Mononuclear cell (primary cell): Measurements from ENCODE around the gene FLNC. TPM values are rescaled to one million over a fixed set of nuclear protein-coding genes. Genes with fewer than 3 reads are reported as not detected.

Source experiments
- H3K27me3 ChIP-seq: 2 replicates; pipeline ENCODE4 v1.6.0; 2011; ENCODE audit warnings: low read length, control low read depth; ENCODE audit not compliant: insufficient read depth
- H3K4me1 ChIP-seq: 2 replicates; pipeline ENCODE4 v1.5.1; 2011; ENCODE audit warnings: mild to moderate bottlenecking, low read length, control low read depth; ENCODE audit not compliant: insufficient read depth
- H3K4me3 ChIP-seq: 2 replicates; pipeline ENCODE4 v1.5.1; 2011; ENCODE audit warnings: mild to moderate bottlenecking, low read length, moderate library complexity
- H3K9me3 ChIP-seq: 2 replicates; pipeline ENCODE4 v1.5.1; 2011; ENCODE audit warnings: low read depth, mild to moderate bottlenecking, control low read depth, low read length
- total RNA-seq: library from RNA; depleted of rRNA; stranded (reverse); fragments of >200 nt; gene quantifications from one replicate; pipeline ENCODE4 v1.2.3, GENCODE V29; 2012

FLNC gene, protein sequence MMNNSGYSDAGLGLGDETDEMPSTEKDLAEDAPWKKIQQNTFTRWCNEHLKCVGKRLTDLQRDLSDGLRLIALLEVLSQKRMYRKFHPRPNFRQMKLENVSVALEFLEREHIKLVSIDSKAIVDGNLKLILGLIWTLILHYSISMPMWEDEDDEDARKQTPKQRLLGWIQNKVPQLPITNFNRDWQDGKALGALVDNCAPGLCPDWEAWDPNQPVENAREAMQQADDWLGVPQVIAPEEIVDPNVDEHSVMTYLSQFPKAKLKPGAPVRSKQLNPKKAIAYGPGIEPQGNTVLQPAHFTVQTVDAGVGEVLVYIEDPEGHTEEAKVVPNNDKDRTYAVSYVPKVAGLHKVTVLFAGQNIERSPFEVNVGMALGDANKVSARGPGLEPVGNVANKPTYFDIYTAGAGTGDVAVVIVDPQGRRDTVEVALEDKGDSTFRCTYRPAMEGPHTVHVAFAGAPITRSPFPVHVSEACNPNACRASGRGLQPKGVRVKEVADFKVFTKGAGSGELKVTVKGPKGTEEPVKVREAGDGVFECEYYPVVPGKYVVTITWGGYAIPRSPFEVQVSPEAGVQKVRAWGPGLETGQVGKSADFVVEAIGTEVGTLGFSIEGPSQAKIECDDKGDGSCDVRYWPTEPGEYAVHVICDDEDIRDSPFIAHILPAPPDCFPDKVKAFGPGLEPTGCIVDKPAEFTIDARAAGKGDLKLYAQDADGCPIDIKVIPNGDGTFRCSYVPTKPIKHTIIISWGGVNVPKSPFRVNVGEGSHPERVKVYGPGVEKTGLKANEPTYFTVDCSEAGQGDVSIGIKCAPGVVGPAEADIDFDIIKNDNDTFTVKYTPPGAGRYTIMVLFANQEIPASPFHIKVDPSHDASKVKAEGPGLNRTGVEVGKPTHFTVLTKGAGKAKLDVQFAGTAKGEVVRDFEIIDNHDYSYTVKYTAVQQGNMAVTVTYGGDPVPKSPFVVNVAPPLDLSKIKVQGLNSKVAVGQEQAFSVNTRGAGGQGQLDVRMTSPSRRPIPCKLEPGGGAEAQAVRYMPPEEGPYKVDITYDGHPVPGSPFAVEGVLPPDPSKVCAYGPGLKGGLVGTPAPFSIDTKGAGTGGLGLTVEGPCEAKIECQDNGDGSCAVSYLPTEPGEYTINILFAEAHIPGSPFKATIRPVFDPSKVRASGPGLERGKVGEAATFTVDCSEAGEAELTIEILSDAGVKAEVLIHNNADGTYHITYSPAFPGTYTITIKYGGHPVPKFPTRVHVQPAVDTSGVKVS (N-terminal part only)
- under 0.01 TPM for total RNA-seq

DNA sequence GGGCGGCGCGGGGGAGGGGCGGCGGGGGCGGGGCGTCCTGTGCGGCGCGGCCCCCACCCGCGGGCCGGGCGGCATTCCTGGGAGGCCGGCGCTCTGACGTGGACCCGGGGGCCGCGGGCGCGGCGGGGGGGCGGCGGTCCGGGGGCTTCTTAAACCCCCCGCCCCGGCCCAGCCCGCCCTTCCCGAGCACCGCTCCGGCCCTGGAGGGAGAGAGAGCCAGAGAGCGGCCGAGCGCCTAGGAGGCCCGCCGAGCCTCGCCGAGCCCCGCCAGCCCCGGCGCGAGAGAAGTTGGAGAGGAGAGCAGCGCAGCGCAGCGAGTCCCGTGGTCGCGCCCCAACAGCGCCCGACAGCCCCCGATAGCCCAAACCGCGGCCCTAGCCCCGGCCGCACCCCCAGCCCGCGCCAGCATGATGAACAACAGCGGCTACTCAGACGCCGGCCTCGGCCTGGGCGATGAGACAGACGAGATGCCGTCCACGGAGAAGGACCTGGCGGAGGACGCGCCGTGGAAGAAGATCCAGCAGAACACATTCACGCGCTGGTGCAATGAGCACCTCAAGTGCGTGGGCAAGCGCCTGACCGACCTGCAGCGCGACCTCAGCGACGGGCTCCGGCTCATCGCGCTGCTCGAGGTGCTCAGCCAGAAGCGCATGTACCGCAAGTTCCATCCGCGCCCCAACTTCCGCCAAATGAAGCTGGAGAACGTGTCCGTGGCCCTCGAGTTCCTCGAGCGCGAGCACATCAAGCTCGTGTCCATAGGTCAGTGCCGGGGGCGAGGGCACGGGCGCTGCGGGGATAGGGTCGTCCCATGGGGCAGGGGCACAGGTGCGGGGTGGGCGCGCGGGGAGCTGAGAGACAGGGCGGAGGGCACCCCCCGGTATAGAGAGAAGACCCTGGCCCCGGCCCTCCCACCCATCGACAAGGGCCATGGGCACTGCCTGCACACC is at the start of gene FLNC:
FLNC (plus strand) TSS at position 176 of the 947 bp plus-strand sequence; CDS start at position 408, 232 bp downstream.
- Histone ChIP-seq H3K4me3 (no peak within 1 kb of the TSS), H3K4me1 (peaks cover 23% of the 10 kb centered on the region), H3K9me3 (no peaks in the 10 kb centered on the region), H3K27me3 (peaks cover 42% of the 10 kb centered on the region)

DNA sequence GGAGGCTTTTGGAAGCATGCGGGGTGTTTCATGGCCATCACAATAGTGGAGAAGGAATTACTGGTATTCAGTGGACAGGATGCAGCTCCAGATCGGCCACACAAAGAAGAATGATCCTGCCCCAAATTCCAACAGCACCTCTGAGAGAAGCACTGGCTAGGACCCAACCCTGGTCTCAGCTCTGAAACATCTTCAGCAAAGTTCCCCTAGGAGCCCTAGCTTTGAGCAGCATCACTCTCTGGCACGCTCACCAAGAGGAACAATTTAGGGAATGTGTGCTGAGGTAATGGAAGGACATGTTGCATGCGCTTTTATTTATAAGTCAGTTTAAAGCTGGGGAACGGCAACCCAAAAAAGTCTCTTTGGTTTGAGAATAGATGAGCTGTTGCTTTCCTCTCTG is 49.1 kb upstream of the FLNC start:
- Histone ChIP-seq H3K4me1 (no peaks in the 10 kb centered on the region), H3K4me3 (no peak overlapping the region), H3K9me3 (peaks cover 5% of the 10 kb centered on the region), H3K27me3 (no peaks in the 10 kb centered on the region)

DNA sequence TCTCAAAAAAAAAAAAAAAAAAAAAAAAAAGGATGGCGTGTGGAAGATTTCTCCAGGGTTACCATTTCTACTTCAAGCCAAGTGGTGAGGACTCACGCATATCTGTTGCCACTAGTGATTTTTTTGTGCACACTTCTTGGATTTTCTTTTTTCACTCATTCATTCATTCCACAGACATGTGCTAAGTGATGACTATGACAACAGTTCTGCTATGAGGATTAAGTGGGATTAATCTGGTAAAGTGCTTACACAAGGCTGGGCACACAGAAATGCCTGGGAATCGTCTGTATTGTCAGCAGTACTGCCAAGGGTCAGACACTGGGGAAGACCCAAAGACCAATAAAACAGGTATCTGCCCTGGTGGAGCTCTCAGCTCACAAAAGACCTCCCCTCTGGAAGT is 48.4 kb upstream of the FLNC start:
- no peaks in the 10 kb centered on the region for H3K27me3 ChIP-seq
- peaks cover 5% of the 10 kb centered on the region for H3K9me3 ChIP-seq
- no peaks in the 10 kb centered on the region for H3K4me1 ChIP-seq
- H3K4me3 ChIP-seq, result no peak overlapping the region

DNA sequence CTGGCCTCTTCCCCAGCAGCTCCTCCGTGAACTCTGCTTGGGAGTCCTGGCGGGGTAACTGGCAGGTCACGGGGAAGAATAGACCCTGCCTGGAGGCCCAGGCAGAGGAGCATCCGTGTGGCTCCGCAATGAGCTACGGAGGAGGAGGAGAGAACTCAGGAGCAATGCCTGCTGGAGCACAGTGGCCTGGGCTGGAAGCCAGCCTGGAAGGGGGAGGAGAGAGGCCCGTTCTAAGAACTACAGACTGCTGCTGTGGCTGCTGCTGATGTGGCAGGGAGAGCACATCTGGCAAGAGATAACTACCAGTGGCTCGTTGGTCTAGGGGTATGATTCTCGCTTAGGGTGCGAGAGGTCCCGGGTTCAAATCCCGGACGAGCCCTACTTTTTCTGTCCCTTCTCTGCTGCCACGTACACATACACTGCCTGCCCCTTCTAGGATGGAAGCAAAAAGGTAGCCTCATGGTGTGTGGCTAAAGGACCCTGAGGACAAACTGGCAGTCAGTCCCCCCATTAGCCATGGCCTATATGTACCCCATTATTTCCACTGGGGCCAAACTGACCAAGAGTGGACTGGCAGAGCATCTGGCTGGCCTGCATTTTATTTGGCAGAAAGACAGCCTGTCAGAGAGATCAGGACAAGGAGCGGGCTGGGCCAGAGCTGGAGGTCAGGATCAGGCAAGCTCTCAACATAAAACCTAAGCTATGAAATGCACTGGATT is 46.9 kb upstream of the FLNC start:
- no peak overlapping the region for H3K4me3 ChIP-seq
- no peaks in the 10 kb centered on the region for H3K27me3 ChIP-seq
- peaks cover under 1% of the 10 kb centered on the region for H3K9me3 ChIP-seq
- H3K4me1 ChIP-seq, result no peaks in the 10 kb centered on the region

DNA sequence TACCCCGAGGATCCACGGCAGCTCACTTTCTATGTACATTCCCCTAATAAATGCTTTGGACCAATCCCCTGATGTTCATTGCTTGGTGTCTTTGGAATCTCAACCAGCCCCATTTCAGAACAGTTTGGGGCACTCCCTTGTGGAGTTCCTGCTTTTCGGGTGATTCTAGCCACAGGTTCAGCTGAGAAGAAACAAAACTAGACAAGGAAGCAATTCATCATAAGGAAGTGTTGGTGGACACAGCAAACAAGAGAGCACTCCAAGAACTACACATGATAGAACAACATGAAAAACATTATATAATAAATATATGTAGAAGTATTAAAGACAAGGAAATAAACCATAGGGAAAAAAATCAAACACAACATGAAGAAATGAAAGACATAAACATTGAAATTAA is 44.5 kb upstream of the FLNC start:
- Histone ChIP-seq H3K4me3 (no peak overlapping the region), H3K9me3 (no peaks in the 10 kb centered on the region), H3K4me1 (peaks cover 5% of the 10 kb centered on the region), H3K27me3 (peaks cover 12% of the 10 kb centered on the region)

DNA sequence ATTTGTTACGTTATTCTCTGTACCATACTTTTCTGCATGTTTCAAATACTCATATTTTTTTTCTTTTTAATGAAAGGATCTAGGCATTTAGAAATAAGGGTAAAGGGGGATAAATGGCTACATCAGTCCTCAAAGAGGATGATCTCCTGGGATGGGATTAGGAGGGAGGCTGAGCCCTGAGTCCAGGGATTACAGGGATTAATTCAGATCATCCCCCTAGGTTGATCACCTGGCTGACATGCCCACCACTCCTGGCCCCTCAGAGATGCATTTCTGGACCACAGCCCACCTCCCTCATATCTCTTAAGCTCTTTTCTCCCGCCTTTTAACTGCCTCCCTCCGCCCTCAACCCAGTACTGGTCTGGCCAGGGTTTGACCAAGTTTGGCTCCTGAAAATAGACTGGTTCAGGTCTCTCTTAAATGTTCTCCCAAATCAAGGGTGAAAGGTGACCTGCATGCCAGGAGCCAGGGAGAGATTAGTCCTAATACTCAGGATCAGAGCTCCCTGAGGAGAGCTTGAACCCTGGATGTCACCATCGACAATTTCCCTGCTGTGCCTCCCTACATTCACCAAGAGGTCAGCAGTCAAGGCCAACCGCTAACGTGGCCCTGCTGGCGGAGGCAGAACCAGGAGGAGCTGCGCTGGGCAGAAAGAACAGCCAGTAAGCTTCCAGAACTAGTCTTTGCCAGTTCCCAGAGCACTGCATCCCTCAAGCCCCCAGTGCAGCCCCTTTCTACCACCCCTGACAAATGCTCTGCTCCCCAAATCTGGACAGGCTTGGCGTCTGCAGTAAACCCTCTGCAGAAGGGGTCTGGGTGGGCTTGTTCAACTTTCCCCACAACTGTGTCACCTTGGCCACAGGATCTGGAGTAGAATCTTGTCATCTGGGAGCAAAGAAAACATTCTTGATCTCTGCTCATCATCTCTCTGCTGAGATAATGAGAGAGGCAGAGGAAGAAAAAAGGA is 41.5 kb upstream of the FLNC start:
- H3K9me3 ChIP-seq, result no peaks in the 10 kb centered on the region
- peaks cover 12% of the 10 kb centered on the region for H3K4me1 ChIP-seq
- H3K4me3 ChIP-seq, result no peak overlapping the region
- peaks cover 12% of the 10 kb centered on the region for H3K27me3 ChIP-seq

DNA sequence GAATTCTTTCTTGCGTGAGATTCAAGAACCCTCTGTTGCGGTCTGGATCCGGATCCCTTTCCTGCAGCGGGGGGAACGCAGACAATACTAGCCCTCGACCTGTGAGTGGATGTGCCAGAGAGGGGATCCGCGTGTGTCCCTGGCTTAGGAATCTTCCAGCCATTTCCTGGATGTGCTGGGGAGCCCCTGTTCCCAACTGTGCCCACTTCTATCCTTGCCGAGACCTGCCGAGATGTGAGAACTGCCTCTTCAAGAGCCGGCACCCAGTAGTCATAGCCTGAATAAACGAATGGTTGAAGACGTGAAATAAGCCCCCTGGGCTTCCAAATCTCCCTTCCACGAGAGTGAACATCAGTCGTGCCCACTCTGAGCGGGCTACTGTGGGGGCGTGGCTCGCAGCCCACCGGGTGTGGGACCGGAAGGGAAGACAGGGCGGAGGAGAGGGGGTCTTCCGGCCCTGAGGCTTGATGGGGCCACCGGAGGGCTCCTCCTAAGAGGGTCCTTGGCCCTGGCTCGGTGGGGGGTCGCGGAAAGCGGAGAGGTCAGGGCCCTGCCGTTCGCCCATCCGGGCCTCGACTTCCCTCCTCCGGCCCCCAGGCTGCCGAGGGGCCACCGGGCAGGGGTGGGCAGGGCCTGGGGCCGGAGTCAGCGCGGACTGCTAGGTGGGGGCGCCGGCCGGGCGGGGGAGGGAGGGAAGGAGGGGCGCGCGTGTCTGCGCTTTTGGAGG is 39.7 kb upstream of the FLNC start:
- Histone ChIP-seq H3K27me3 (peaks cover 12% of the 10 kb centered on the region), H3K4me3 (peak overlapping the region; percentile 57), H3K4me1 (peaks cover 12% of the 10 kb centered on the region), H3K9me3 (no peaks in the 10 kb centered on the region)

DNA sequence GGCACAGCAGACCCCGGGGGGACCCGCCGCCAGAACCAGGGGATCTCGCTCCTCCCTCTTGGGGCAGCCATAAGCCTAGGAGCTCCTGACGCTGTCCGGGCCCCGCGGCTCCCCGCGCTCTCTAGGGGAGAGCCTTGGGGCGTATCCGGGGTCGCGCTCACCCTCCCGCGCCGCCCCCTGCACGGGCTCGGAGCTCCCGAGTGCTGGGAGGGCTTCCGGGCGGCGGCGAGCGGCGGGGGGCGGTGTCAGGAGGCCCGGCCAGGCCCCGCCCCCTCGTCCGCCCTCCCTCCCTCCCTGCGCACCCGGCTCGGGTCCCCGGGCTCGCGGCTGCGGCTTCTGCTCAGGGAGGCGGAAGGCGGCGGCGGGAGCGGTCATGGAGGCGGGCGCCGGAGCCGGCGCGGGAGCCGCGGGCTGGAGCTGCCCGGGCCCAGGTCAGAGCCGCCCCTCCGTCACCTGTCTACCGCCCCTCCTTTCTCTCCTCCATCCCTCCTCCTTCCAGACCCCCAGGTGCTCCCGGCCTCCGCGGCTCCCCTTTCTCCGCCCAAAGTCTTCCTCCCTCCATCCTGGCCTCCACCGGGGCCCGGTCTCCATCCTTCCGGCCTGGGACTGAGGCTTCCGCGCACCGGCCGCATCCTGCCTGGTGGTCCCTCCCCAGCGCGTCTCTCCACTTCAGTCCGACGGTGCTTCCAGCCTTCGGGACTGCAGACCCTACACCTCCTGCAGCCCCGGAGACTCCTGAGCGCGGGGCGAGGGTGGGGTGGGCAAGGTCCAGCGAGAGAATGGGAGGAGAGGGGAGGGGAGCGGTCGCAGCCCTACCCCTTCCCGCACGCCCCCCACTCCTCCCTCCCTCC is 38.9 kb upstream of the FLNC start, which contains the start of gene CCDC136:
CCDC136 (plus strand) TSS at position 848 of the 851 bp plus-strand sequence. CDS start 444 bp downstream, outside the sequence.
- Histone ChIP-seq H3K9me3 (no peaks in the 10 kb centered on the region), H3K4me1 (peaks cover 12% of the 10 kb centered on the region), H3K4me3 (peak within 1 kb of the TSS; percentile 57), H3K27me3 (peaks cover 12% of the 10 kb centered on the region)

DNA sequence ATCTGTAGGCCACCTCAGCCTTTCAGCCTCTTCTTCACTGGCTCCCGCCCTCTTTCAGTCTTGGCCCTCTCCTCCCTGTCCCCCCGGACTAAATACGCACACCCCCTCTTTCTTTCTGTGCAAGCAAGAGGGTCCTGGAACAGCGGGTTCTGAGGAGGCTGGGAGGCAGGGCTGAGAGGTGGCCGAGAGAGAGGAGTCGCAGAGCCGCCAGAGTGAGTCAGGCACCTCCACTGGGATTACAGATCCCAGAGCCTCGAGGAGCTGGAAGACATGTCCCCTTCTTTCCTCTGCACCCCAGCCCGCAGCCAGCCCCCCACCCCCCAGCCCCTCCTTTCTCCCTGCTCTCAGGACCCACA is 38.3 kb upstream of the FLNC start:
- Histone ChIP-seq H3K4me1 (peaks cover 12% of the 10 kb centered on the region), H3K4me3 (no peak overlapping the region), H3K9me3 (no peaks in the 10 kb centered on the region), H3K27me3 (peaks cover 12% of the 10 kb centered on the region)

DNA sequence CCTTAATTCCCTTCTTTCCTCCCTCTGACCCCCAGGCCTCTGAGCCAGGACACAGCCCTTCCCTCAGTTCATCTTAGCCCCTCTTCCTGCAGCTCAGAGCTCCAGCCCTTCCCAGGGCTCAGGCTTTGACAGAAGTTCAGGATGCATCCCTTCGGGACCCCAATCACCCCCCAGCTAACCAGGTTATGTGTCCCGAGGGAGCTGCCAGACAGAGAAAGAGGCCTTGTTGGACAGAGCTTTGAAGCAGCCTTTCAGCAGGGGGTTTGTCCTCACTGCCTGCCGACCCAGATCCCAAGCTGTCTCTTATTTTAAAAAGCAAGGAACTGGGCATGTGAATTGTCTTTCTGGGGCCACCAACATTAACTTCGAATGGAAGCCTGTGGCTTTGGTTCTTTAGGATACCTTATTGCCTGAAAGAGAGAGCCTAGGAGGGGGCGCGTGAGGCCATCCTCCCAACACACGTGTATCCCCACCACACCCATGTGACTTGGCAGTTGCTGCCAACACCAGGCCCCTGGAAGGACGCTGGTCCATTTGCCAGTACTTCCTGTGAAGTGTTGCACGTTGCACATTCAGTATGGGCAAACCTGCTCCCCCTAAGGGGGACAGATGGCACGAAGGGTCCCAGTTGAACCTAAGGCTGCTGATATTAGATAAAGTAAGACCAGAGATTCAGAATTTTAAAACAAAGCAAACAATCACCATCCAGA is 37.6 kb upstream of the FLNC start:
- Histone ChIP-seq H3K4me1 (peaks cover 12% of the 10 kb centered on the region), H3K9me3 (no peaks in the 10 kb centered on the region), H3K27me3 (peaks cover 12% of the 10 kb centered on the region), H3K4me3 (no peak overlapping the region)

DNA sequence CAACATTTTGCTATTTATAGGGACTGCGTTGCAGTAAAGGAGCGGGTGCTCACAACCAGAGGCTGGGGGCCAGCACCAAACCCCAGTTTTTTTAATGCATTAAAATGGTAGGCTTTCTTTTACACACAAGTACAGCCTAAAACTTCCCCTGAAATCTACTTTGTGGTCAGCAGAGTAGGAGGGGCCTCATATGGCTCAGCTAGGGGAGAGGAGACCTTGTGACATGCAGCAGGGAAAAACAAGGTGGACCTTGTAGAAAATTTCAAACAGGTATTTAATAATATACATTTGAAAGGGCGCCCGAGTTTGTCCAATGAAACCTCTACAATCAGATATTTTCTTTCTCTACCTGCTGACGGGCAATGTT is 37.0 kb upstream of the FLNC start:
- H3K4me1 ChIP-seq, result peaks cover 12% of the 10 kb centered on the region
- H3K27me3 ChIP-seq, result peaks cover 12% of the 10 kb centered on the region
- no peaks in the 10 kb centered on the region for H3K9me3 ChIP-seq
- no peak overlapping the region for H3K4me3 ChIP-seq
